Bronchial epithelial cell (primary cell): Measurements from ENCODE around the gene BPGM. TPM values are rescaled to one million over a fixed set of nuclear protein-coding genes. Genes with fewer than 3 reads are reported as not detected.

Source experiments
- DNase-seq: peaks from one replicate; pipeline ENCODE4 v3.0.0-alpha.2; 2010; ENCODE audit warnings: low read depth
- FAIRE-seq: peaks from 2 replicates; lab custom pipeline; 2011; peaks lifted over from hg19 to GRCh38; lab: Jason Lieb, UNC
- H3K27me3 ChIP-seq: 2 replicates; pipeline ENCODE4 v1.5.1; 2011; ENCODE audit warnings: low read length; ENCODE audit not compliant: control insufficient read depth, insufficient read depth
- H3K36me3 ChIP-seq: 2 replicates; pipeline ENCODE4 v1.5.1; 2011; ENCODE audit warnings: low read length; ENCODE audit not compliant: control insufficient read depth, insufficient read depth
- H3K4me3 ChIP-seq: 2 replicates; pipeline ENCODE4 v1.5.1; 2011; ENCODE audit warnings: mild to moderate bottlenecking, low read depth, low read length, control low read depth
- CTCF ChIP-seq: IDR thresholded peaks from 2 replicates; pipeline ENCODE4 v1.5.1; 2011; ENCODE audit warnings: mild to moderate bottlenecking, moderate library complexity, low read length, control low read depth, inconsistent platforms; ENCODE audit not compliant: insufficient read depth, severe bottlenecking
- total RNA-seq: library from RNA; depleted of rRNA; stranded (reverse); fragments of >200 nt; gene quantifications from 2 replicates; pipeline ENCODE4 v1.2.1, GENCODE V29; 2014

BPGM gene
- total RNA-seq, 1 donor from 2014 or later = 16.6 TPM

- no peak overlapping the region for H3K4me3 ChIP-seq
- DNase-seq (no peak), FAIRE-seq (no peak)
- H3K36me3 ChIP-seq = no peaks in the 10 kb centered on the region
- no peak for TF ChIP-seq CTCF
- no peaks in the 10 kb centered on the region for H3K27me3 ChIP-seq
Observed at GRCh38 chr7:134627775-134628153, 18.9 kb upstream of the BPGM start.

GRCh38 chr7:134629445-134629844 lies 17.2 kb upstream of the BPGM start:
- FAIRE-seq (no peak), DNase-seq (no peak)
- Histone ChIP-seq H3K4me3 (no peak overlapping the region), H3K36me3 (no peaks in the 10 kb centered on the region), H3K27me3 (no peaks in the 10 kb centered on the region)
- TF ChIP-seq CTCF = no peak

GRCh38 chr7:134630237-134630636 lies 16.4 kb upstream of the BPGM start:
- FAIRE-seq = no peak
- no peak for TF ChIP-seq CTCF
- Histone ChIP-seq H3K4me3 (no peak overlapping the region), H3K36me3 (no peaks in the 10 kb centered on the region), H3K27me3 (no peaks in the 10 kb centered on the region)
- DNase-seq = no peak

GRCh38 chr7:134630893-134631292 lies 15.8 kb upstream of the BPGM start:
- peak; percentile 97 for DNase-seq
- FAIRE-seq = no peak
- TF ChIP-seq CTCF = no peak
- no peaks in the 10 kb centered on the region for H3K27me3 ChIP-seq
- H3K36me3 ChIP-seq = no peaks in the 10 kb centered on the region
- no peak overlapping the region for H3K4me3 ChIP-seq

- H3K27me3 ChIP-seq = no peaks in the 10 kb centered on the region
- TF ChIP-seq CTCF = no peak
- DNase-seq = no peak
- H3K36me3 ChIP-seq = no peaks in the 10 kb centered on the region
- FAIRE-seq = no peak
- no peak overlapping the region for H3K4me3 ChIP-seq
Observed at GRCh38 chr7:134632052-134632451, 14.6 kb upstream of the BPGM start.

- no peak overlapping the region for H3K4me3 ChIP-seq
- H3K36me3 ChIP-seq = no peaks in the 10 kb centered on the region
- no peaks in the 10 kb centered on the region for H3K27me3 ChIP-seq
- FAIRE-seq = no peak
- TF ChIP-seq CTCF = peak; percentile 74
- peak; percentile 70 for DNase-seq
Observed at GRCh38 chr7:134632937-134633540, 13.6 kb upstream of the BPGM start.
